Ovary (tissue), 9 donors: Measurements from ENCODE around the gene TENM3. TPM values are rescaled to one million over a fixed set of nuclear protein-coding genes. Genes with fewer than 3 reads are reported as not detected.

Source experiments
- DNase-seq, 5 donors: peaks; one replicate each; pipeline ENCODE4 v3.0.0-alpha.2; 2019 to 2020
- H3K27ac ChIP-seq, 2 donors: fragments of 200-600 bp; one replicate each; pipeline versions ENCODE4 v1.5.1 to v1.8.0; 2019 to 2022
- H3K27me3 ChIP-seq: fragments of 200-600 bp; one replicate; pipeline ENCODE4 v1.8.0; 2022
- H3K36me3 ChIP-seq: fragments of 200-600 bp; sonication (generic); one replicate; pipeline ENCODE4 v1.5.1; 2019
- H3K4me1 ChIP-seq: one replicate; pipeline ENCODE4 v1.8.1; 2013; ENCODE audit warnings: mild to moderate bottlenecking, moderate library complexity; ENCODE audit not compliant: insufficient read depth
- H3K4me3 ChIP-seq: fragments of 200-600 bp; sonication (generic); one replicate; pipeline ENCODE4 v1.5.1; 2017
- H3K9me3 ChIP-seq, 2 donors: fragments of 200-600 bp in 1 of 2; sonication (generic) in 1 of 2; one replicate each; pipeline versions ENCODE4 v1.5.1 to v1.8.1; 2013 to 2019; ENCODE audit warnings: mild to moderate bottlenecking in 1 of 2, moderate library complexity in 1 of 2
- CTCF ChIP-seq, 3 donors: fragments of 450-650 bp in 2 of 3; fragments of 200-600 bp in 1 of 3; IDR thresholded peaks; one replicate each; pipeline versions ENCODE4 v1.5.1 to v1.8.0; 2016 to 2022; ENCODE audit warnings: antibody characterized with exemption in 3 of 3, mild to moderate bottlenecking in 1 of 3
- EP300 ChIP-seq: sonication (generic); formaldehyde crosslinking; IDR thresholded peaks from one replicate; pipeline ENCODE4 v1.6.1; 2017; ENCODE audit warnings: antibody characterized with exemption
- POLR2A ChIP-seq: fragments of 450-650 bp; IDR thresholded peaks from one replicate; pipeline ENCODE4 v1.6.1; 2017; ENCODE audit warnings: antibody characterized with exemption, mild to moderate bottlenecking, moderate library complexity
- WGBS, 3 donors: extraction: QIAGEN DNeasy Blood & Tissue Kit in 1 of 3; methylation state at CpG; one replicate each; pipeline versions ENCODE4 v1.1.5 to v1.1.7; 2013 to 2017; 5-methylcytosine and 5-hydroxymethylcytosine counted together
- intact Hi-C, 4 donors: fragments of 100-400 bp; cut with DNase I; formaldehyde crosslinking; loops; one replicate each; pipeline versions ENCODE4 v1.11.0 to v1.15.1; 2022 to 2023
- polyA plus RNA-seq, 2 donors: library from polyadenylated mRNA; stranded (reverse); fragments of 200-250 nt in 1 of 2; fragments of 350-450 nt in 1 of 2; fragmentation: Illumina TruSeq in 1 of 2; extraction: RNeasy Lipid Tissue Mini Kit (QIAGEN cat#74804) in 1 of 2; gene quantifications; one replicate each; pipeline ENCODE4 v1.2.3, GENCODE V29; 2013 to 2014
- small RNA-seq: library from RNA; depleted of rRNA; stranded (forward); fragments of <200 nt; gene quantifications from one replicate; pipeline ENCODE3, GENCODE V24; 2016
- total RNA-seq, 7 donors: library from RNA; depleted of rRNA in 2 of 7; stranded (reverse); fragments of >200 nt in 2 of 7; fragmentation: NEBNext Ultra II Directional in 3 of 7; extraction: Animal tissue kit (Norgen Biotek cat#: 25700) in 3 of 7; gene quantifications; one replicate each; pipeline versions ENCODE4 v1.1.0 to v1.2.4, GENCODE V29; 2016 to 2023
- donor health status: DM: no; HTN: no; CAD: no; lungs with moderate emphysema.
- donor health status: DM: no; HTN: no; CAD: no.
- donor health status: Bipolar disorder and iron deficiency.
- donor health status: DM: yes; HTN: yes; CAD: no.
- donor health status: DM: no; HTN: no; CAD: no.
- donor health status: DM: yes; HTN: yes; CAD: no.

TENM3 gene
- total and polyA plus RNA-seq, 9 donors, result 0.82 to 16.1 (median 5.7) TPM

GRCh38 chr4:182845618-182846017 is 602.4 kb downstream of the TENM3 start:
- no peak for DNase-seq
- H3K9me3 ChIP-seq, result no peaks in the 10 kb centered on the region
- 92 to 96% (median 95%) methylated on average over 6 of the region's 6 CpGs for WGBS, 3 donors
- no peak overlapping the region for H3K27ac ChIP-seq
- intact Hi-C loops, result no loop called here
- no peaks in the 10 kb centered on the region for H3K4me1 ChIP-seq
- no peak for TF ChIP-seq POLR2A
- no peak for TF ChIP-seq CTCF (IDR thresholded peaks at IDR 0.05)
- TF ChIP-seq EP300, result no peak
- no peaks in the 10 kb centered on the region for H3K36me3 ChIP-seq
- H3K27me3 ChIP-seq, result no peaks in the 10 kb centered on the region
- no peak overlapping the region for H3K4me3 ChIP-seq

- H3K27ac ChIP-seq, result no peak overlapping the region
- H3K9me3 ChIP-seq, result no peaks in the 10 kb centered on the region
- no peaks in the 10 kb centered on the region for H3K4me1 ChIP-seq
- H3K4me3 ChIP-seq, result no peak overlapping the region
- H3K27me3 ChIP-seq, result no peaks in the 10 kb centered on the region
- 90 to 92% (median 91%) methylated on average over 8 of the region's 8 CpGs for WGBS, 3 donors
- DNase-seq, result no peak
- intact Hi-C loops, result no loop called here
- TF ChIP-seq CTCF (IDR thresholded peaks at IDR 0.05) (no peak), POLR2A (no peak), EP300 (no peak)
- no peaks in the 10 kb centered on the region for H3K36me3 ChIP-seq
These were observed 602.8 kb downstream of the TENM3 start for GRCh38 chr4:182846036-182846435.

- TF ChIP-seq CTCF (IDR thresholded peaks at IDR 0.05), result no peak
- no peak for TF ChIP-seq EP300
- no peak for TF ChIP-seq POLR2A
- no peak overlapping the region for H3K27ac ChIP-seq
- no peaks in the 10 kb centered on the region for H3K36me3 ChIP-seq
- 89 to 90% (median 90%) methylated on average over 27 of the region's 27 CpGs for WGBS, 3 donors
- no peaks in the 10 kb centered on the region for H3K27me3 ChIP-seq
- intact Hi-C loops, result no loop called here
- no peaks in the 10 kb centered on the region for H3K4me1 ChIP-seq
- H3K9me3 ChIP-seq, result no peaks in the 10 kb centered on the region
- no peak overlapping the region for H3K4me3 ChIP-seq
- no peak for DNase-seq
These were observed 604.6 kb downstream of the TENM3 start for GRCh38 chr4:182847576-182848450.

- Histone ChIP-seq H3K9me3 (no peaks in the 10 kb centered on the region), H3K36me3 (no peaks in the 10 kb centered on the region), H3K27ac (no peak overlapping the region), H3K4me3 (no peak overlapping the region), H3K4me1 (no peaks in the 10 kb centered on the region), H3K27me3 (no peaks in the 10 kb centered on the region)
- DNase-seq, result no peak
- 89 to 94% (median 91%) methylated on average over 6 of the region's 6 CpGs for WGBS, 3 donors
- TF ChIP-seq POLR2A (no peak), EP300 (no peak), CTCF (IDR thresholded peaks at IDR 0.05) (no peak)
- intact Hi-C loops, result no loop called here
These were observed 605.5 kb downstream of the TENM3 start for GRCh38 chr4:182848685-182849084.

Small RNA genes lying within 50 kb of the gene (small RNA-seq; reads per million reads assigned to genes)
- gene RN7SKP67, result not detected
- gene RNU2-34P, result not detected
